Fibroblast of skin of left biceps (primary cell): ENCODE results near the gene FAM184A.
"Not testable (repeated sequence)": the region's sequence is repeated elsewhere in the genome, so short reads cannot be mapped to it uniquely, and the experiment has no call there.

Experiments
- DNase-seq, 2 experiments: peaks; one replicate each; pipeline ENCODE4 v3.0.0-alpha.2; 2013; ENCODE audit warnings: low read depth in 2 of 2

Gene FAM184A

GRCh38 chr6:119100115-119100514 lies 21.7 kb upstream of the FAM184A start:
- no peak for DNase-seq

GRCh38 chr6:119097815-119098361 lies 19.4 kb upstream of the FAM184A start:
- DNase-seq: not testable (repeated sequence)

GRCh38 chr6:119096721-119097565 lies 18.5 kb upstream of the FAM184A start:
- no peak for DNase-seq

- DNase-seq: no peak
Observed at GRCh38 chr6:119090256-119090655, 11.8 kb upstream of the FAM184A start.

GRCh38 chr6:119084784-119085183 lies 6.3 kb upstream of the FAM184A start:
- no peak for DNase-seq

- no peak for DNase-seq
Observed at GRCh38 chr6:119083007-119083406, 4.5 kb upstream of the FAM184A start.

GRCh38 chr6:119079283-119079809 lies 882 bp upstream of the FAM184A start:
- DNase-seq: peak; percentile 41 to 42

GRCh38 chr6:119077643-119078375 lies 655 bp downstream of the FAM184A start:
- no peak for DNase-seq

- DNase-seq: no peak
Observed at GRCh38 chr6:119077391-119077642, 1.1 kb downstream of the FAM184A start.

GRCh38 chr6:119076576-119077390 lies 1.7 kb downstream of the FAM184A start:
- no peak for DNase-seq

- DNase-seq: no peak
Observed at GRCh38 chr6:119076173-119076572, 2.3 kb downstream of the FAM184A start.

- DNase-seq: no peak
Observed at GRCh38 chr6:119075200-119075981, 3.1 kb downstream of the FAM184A start.

- DNase-seq: no peak
Observed at GRCh38 chr6:119073307-119074051, 5.0 kb downstream of the FAM184A start.

GRCh38 chr6:119071576-119071975 lies 6.9 kb downstream of the FAM184A start:
- no peak for DNase-seq

- DNase-seq: no peak
Observed at GRCh38 chr6:119067091-119067490, 11.4 kb downstream of the FAM184A start.

GRCh38 chr6:119066517-119066916 lies 11.9 kb downstream of the FAM184A start:
- no peak for DNase-seq

GRCh38 chr6:119065955-119066354 lies 12.5 kb downstream of the FAM184A start:
- DNase-seq: no peak

- DNase-seq: no peak
Observed at GRCh38 chr6:119065382-119065781, 13.1 kb downstream of the FAM184A start.

GRCh38 chr6:119063491-119063890 lies 15.0 kb downstream of the FAM184A start:
- DNase-seq: no peak

- no peak for DNase-seq
Observed at GRCh38 chr6:119061215-119061614, 17.2 kb downstream of the FAM184A start.
